H1 (cell line): ENCODE results near the gene JMJD8. TPM values are rescaled to one million over a fixed set of nuclear protein-coding genes. Genes with fewer than 3 reads are reported as not detected.

Experiments
- CHD7 ChIP-seq: fragments of 300-600 bp; sonication (generic); IDR thresholded peaks from 2 replicates; pipeline ENCODE4 v1.7.1; 2012; ENCODE audit warnings: low read length, moderate library complexity, mild to moderate bottlenecking, inconsistent platforms; ENCODE audit not compliant: insufficient replicate concordance
- EZH2 ChIP-seq: fragments of 200-600 bp; sonication (generic); IDR thresholded peaks from 2 replicates; pipeline ENCODE4 v1.7.1; 2012; ENCODE audit warnings: low read depth, mild to moderate bottlenecking, moderate library complexity, low read length, inconsistent platforms; ENCODE audit not compliant: severe bottlenecking
- polyA plus RNA-seq, 7 experiments: library from polyadenylated mRNA; depleted of rRNA in 3 of 7; stranded (reverse) in 5 of 7; unstranded in 2 of 7; fragments of >200 nt in 5 of 7; fragments of 200-250 nt in 2 of 7; gene quantifications; 1 replicate in 5 of 7; 2 replicates in 1 of 7; 4 replicates in 1 of 7; pipeline versions ENCODE4 v1.2.1 to v1.2.3, GENCODE V29; 2011 to 2013; ENCODE audit warnings: missing spikeins in 2 of 7, mixed read lengths in 2 of 7
- total RNA-seq: library from RNA; stranded (reverse); fragmentation: NEBNext Ultra II Directional; extraction: Animal tissue kit (Norgen Biotek cat#: 25700); gene quantifications from 2 replicates; pipeline ENCODE4 v1.2.1, GENCODE V29; 2021

The JMJD8 gene
- total and polyA plus RNA-seq, 2 of the 8 experiments (the other 6 are each of a cell fraction or from before 2014, with no cell fraction given) = 46.4 to 87.4 TPM

GRCh38 chr16:723695-724094, 39.6 kb upstream of the JMJD8 start (continued):
- no peak for TF ChIP-seq CHD7
- no peak for TF ChIP-seq EZH2
